ENCODE results near the gene HIVEP2.

DNA sequence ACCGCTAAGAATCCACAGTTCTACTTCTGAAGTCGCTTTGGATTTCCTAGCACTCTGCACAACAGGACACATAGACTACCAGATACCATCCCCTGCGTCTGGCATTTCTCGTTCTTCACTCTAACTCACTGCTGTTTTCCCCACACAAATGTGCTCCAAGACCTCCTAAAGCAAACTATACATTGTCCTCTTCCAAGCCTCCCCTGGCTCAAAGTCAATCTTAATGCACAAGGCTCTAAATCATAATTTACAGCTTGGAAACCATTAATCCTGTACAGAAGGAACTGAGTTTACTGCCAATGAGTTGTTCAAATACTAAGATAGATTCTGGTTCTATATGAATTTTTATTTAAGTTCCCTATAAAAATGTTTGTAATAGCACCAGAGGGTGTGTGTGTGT lies 128.5 kb downstream of the HIVEP2 start:
- no peak for TF ChIP-seq POLR2AphosphoS5 (IDR thresholded peaks at IDR 0.05; ENCODE audit: low read depth)
- TF ChIP-seq, protein P1, sequence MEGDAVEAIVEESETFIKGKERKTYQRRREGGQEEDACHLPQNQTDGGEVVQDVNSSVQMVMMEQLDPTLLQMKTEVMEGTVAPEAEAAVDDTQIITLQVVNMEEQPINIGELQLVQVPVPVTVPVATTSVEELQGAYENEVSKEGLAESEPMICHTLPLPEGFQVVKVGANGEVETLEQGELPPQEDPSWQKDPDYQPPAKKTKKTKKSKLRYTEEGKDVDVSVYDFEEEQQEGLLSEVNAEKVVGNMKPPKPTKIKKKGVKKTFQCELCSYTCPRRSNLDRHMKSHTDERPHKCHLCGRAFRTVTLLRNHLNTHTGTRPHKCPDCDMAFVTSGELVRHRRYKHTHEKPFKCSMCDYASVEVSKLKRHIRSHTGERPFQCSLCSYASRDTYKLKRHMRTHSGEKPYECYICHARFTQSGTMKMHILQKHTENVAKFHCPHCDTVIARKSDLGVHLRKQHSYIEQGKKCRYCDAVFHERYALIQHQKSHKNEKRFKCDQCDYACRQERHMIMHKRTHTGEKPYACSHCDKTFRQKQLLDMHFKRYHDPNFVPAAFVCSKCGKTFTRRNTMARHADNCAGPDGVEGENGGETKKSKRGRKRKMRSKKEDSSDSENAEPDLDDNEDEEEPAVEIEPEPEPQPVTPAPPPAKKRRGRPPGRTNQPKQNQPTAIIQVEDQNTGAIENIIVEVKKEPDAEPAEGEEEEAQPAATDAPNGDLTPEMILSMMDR (IDR thresholded peaks at IDR 0.05; ENCODE audit: insufficient read depth, low read length): no peak
- TF ChIP-seq GABPA (IDR thresholded peaks at IDR 0.05; ENCODE audit: low read depth): no peak

Measured in HL-60 (cell line).